HCT116 (cell line): ENCODE results near the gene SPSB3. TPM values are rescaled to one million over a fixed set of nuclear protein-coding genes. Genes with fewer than 3 reads are reported as not detected.

ENCODE experiments used
- ATAC-seq: fragments of 200-7000 bp; cut with Tn5 transposase; 2 replicates; pipeline ENCODE4 v1.9.1; 2020; ENCODE audit warnings: mild to moderate bottlenecking, moderate library complexity
- BruUV-seq: library from RNA; stranded (reverse); fragments of 400-500 nt; replicated peaks from 2 replicates; lab custom pipeline; 2021; lab: Mats Ljungman, UMichigan
- CTCF ChIA-PET: fragments of 300-600 bp; sonication (Branson Sonifier 250); formaldehyde crosslinking; loops from one replicate; lab custom pipeline; 2021; ENCODE audit warnings: antibody characterized with exemption; lab: Charles Lee
- POLR2A ChIA-PET: fragments of 300-600, 350-600 bp; sonication (Branson Sonifier 250); formaldehyde crosslinking; loops from one replicate; lab custom pipeline; 2021; ENCODE audit warnings: antibody characterized with exemption; lab: Charles Lee
- RAD21 ChIA-PET, 2 experiments: fragments of 300-600 bp; sonication (Branson Sonifier 250); formaldehyde crosslinking; loops; one replicate each; lab custom pipeline; 2023; ENCODE audit warnings: low total read pairs in 2 of 2; ENCODE audit not compliant: uncharacterized antibody in 2 of 2, unreplicated experiment in 2 of 2, low non-redundant PET in 1 of 2; lab: Charles Lee
- DNase-seq: peaks from one replicate; pipeline ENCODE4 v3.0.0-alpha.2; 2010; ENCODE audit warnings: low read depth, low spot score
- H2AFZ ChIP-seq: fragments of 200-600 bp; shearing (Covaris generic), sonication (generic); 2 replicates; pipeline ENCODE4 v1.6.1; 2017; ENCODE audit warnings: low read depth, mixed run types, mixed read lengths, antibody characterized with exemption, low read length; ENCODE audit not compliant: poor library complexity, severe bottlenecking
- H3K27ac ChIP-seq: 2 replicates; pipeline ENCODE4 v1.5.1; 2012; ENCODE audit warnings: low read depth, low read length
- H3K27me3 ChIP-seq: fragments of 200-600 bp; sonication (generic); 2 replicates; pipeline ENCODE4 v1.6.1; 2016; ENCODE audit warnings: mixed run types, low read length, mixed read lengths; ENCODE audit not compliant: insufficient read depth
- H3K36me3 ChIP-seq, 2 experiments: fragments of 200-500 bp in 1 of 2; fragments of 200-600 bp in 1 of 2; sonication (Bioruptor generic) in 1 of 2; sonication (generic) in 1 of 2; 2 replicates each; pipeline versions ENCODE4 v1.5.1 to v1.6.1; 2014 to 2016; ENCODE audit warnings: low read length in 2 of 2, inconsistent platforms in 1 of 2, mixed read lengths in 1 of 2, mixed run types in 1 of 2; ENCODE audit not compliant: insufficient read depth in 2 of 2, control insufficient read depth in 1 of 2
- H3K4me1 ChIP-seq, 2 experiments: fragments of 200-600 bp in 1 of 2; sonication (generic) in 1 of 2; 2 replicates each; pipeline versions ENCODE4 v1.5.1 to v1.6.1; 2012 to 2017; ENCODE audit warnings: low read length in 2 of 2, inconsistent platforms in 1 of 2, mild to moderate bottlenecking in 1 of 2, mixed read lengths in 1 of 2, mixed run types in 1 of 2, moderate library complexity in 1 of 2; ENCODE audit not compliant: insufficient read depth in 2 of 2, control insufficient read depth in 1 of 2
- H3K4me2 ChIP-seq: fragments of 200-600 bp; sonication (generic); 2 replicates; pipeline ENCODE4 v1.6.1; 2017; ENCODE audit warnings: mixed run types, low read length, mixed read lengths
- H3K4me3 ChIP-seq, 2 experiments: fragments of 200-600 bp in 1 of 2; sonication (generic) in 1 of 2; replicated peaks in 1 of 2; 2 replicates each; pipeline ENCODE4 v1.5.1; 2011 to 2016; ENCODE audit warnings: low read length in 2 of 2, control low read depth in 1 of 2, low read depth in 1 of 2, mild to moderate bottlenecking in 1 of 2, mixed read lengths in 1 of 2, mixed run types in 1 of 2
- H3K79me2 ChIP-seq: fragments of 200-600 bp; sonication (generic); 2 replicates; pipeline ENCODE4 v1.6.1; 2017; ENCODE audit warnings: mild to moderate bottlenecking, mixed run types, low read length, moderate library complexity, mixed read lengths; ENCODE audit not compliant: insufficient read depth
- H3K9ac ChIP-seq: fragments of 200-600 bp; sonication (generic); 2 replicates; pipeline ENCODE4 v1.6.1; 2016; ENCODE audit warnings: low read length, mixed read lengths
- H3K9me2 ChIP-seq: fragments of 200-600 bp; sonication (generic), shearing (Covaris generic); 2 replicates; pipeline ENCODE4 v1.6.1; 2017; ENCODE audit warnings: mixed run types, mild to moderate bottlenecking, moderate library complexity; ENCODE audit not compliant: insufficient read depth
- H3K9me3 ChIP-seq, 2 experiments: fragments of 200-500 bp in 1 of 2; fragments of 200-600 bp in 1 of 2; sonication (Bioruptor generic) in 1 of 2; sonication (generic) in 1 of 2; 2 replicates each; pipeline ENCODE4 v1.6.1; 2014 to 2017; ENCODE audit warnings: low read length in 2 of 2, mixed read lengths in 2 of 2, inconsistent platforms in 1 of 2, low read depth in 1 of 2, mild to moderate bottlenecking in 1 of 2, mixed run types in 1 of 2, moderate library complexity in 1 of 2; ENCODE audit not compliant: control insufficient read depth in 1 of 2, insufficient read depth in 1 of 2
- H4K20me1 ChIP-seq: fragments of 200-600 bp; sonication (generic), shearing (Covaris generic); 2 replicates; pipeline ENCODE4 v1.6.1; 2017; ENCODE audit warnings: mixed run types, mild to moderate bottlenecking, moderate library complexity; ENCODE audit not compliant: insufficient read depth
- ATF3 ChIP-seq: IDR thresholded peaks from 2 replicates; pipeline ENCODE4 v1.6.1; 2012
- CBX3 ChIP-seq: IDR thresholded peaks from 2 replicates; pipeline ENCODE4 v1.6.1; 2012; ENCODE audit warnings: low read depth
- CEBPB ChIP-seq: IDR thresholded peaks from 2 replicates; pipeline ENCODE4 v1.6.1; 2012; ENCODE audit warnings: low read depth
- ELF1 ChIP-seq: IDR thresholded peaks from 2 replicates; pipeline ENCODE4 v1.6.1; 2012; ENCODE audit warnings: low read depth, borderline replicate concordance
- EZH2 ChIP-seq: fragments of 200-600 bp; sonication (generic); IDR thresholded peaks from 2 replicates; pipeline ENCODE4 v1.6.1; 2017; ENCODE audit warnings: antibody characterized with exemption, mixed run types
- EZH2phosphoT487 ChIP-seq: fragments of 200-600 bp; IDR thresholded peaks from 2 replicates; pipeline ENCODE4 v1.6.1; 2018; ENCODE audit warnings: antibody characterized with exemption, borderline replicate concordance
- JUND ChIP-seq: IDR thresholded peaks from 2 replicates; pipeline ENCODE4 v1.6.1; 2012
- MAX ChIP-seq: IDR thresholded peaks from 2 replicates; pipeline ENCODE4 v1.6.1; 2012
- POLR2A ChIP-seq: IDR thresholded peaks from 2 replicates; pipeline ENCODE4 v1.7.0; 2011; ENCODE audit warnings: borderline replicate concordance; ENCODE audit not compliant: insufficient read depth, insufficient read length; ENCODE audit errors: extremely low read depth
- POLR2AphosphoS5 ChIP-seq: IDR thresholded peaks from 2 replicates; pipeline ENCODE4 v1.6.1; 2011; ENCODE audit warnings: mild to moderate bottlenecking, low read depth, low read length, moderate library complexity
- RAD21 ChIP-seq: IDR thresholded peaks from 2 replicates; pipeline ENCODE4 v1.6.1; 2012; ENCODE audit warnings: low read depth, mild to moderate bottlenecking
- REST ChIP-seq: IDR thresholded peaks from 2 replicates; pipeline ENCODE4 v1.6.1; 2012; ENCODE audit warnings: low read depth
- SIN3A ChIP-seq: IDR thresholded peaks from 2 replicates; pipeline ENCODE4 v1.6.1; 2012; ENCODE audit warnings: low read depth
- SP1 ChIP-seq: IDR thresholded peaks from 2 replicates; pipeline ENCODE4 v1.6.1; 2012; ENCODE audit warnings: low read depth
- SRF ChIP-seq: IDR thresholded peaks from 2 replicates; pipeline ENCODE4 v1.6.1; 2012; ENCODE audit warnings: low read depth
- TCF7L2 ChIP-seq: IDR thresholded peaks from 2 replicates; pipeline ENCODE4 v1.7.0; 2011; ENCODE audit warnings: borderline replicate concordance, inconsistent platforms; ENCODE audit not compliant: insufficient read depth, insufficient read length; ENCODE audit errors: extremely low read depth
- YY1 ChIP-seq: IDR thresholded peaks from 2 replicates; pipeline ENCODE4 v1.6.1; 2011; ENCODE audit warnings: low read length, low read depth, moderate library complexity, mild to moderate bottlenecking; ENCODE audit not compliant: insufficient replicate concordance; ENCODE audit errors: extremely low read depth
- ZBTB33 ChIP-seq: IDR thresholded peaks from 2 replicates; pipeline ENCODE4 v1.6.1; 2011; ENCODE audit warnings: mild to moderate bottlenecking, low read length, moderate library complexity; ENCODE audit not compliant: insufficient replicate concordance; ENCODE audit errors: extremely low read depth
- ZFX ChIP-seq: fragments of 450-650 bp; IDR thresholded peaks from 2 replicates; pipeline ENCODE4 v1.6.1; 2017
- ZNF274 ChIP-seq: fragments of 200-500 bp; sonication (Bioruptor generic); IDR thresholded peaks from 2 replicates; pipeline ENCODE4 v1.6.1; 2014; ENCODE audit warnings: mild to moderate bottlenecking, low read depth, low read length, inconsistent platforms
- intact Hi-C: fragments of 100-400 bp; cut with micrococcal nuclease; formaldehyde crosslinking; loops from 2 replicates; pipeline ENCODE4 v1.10.0; 2022
- total RNA-seq: library from RNA; stranded (reverse); gene quantifications from one replicate; pipeline ENCODE4 v1.2.1, GENCODE V29; 2021; ENCODE audit not compliant: unreplicated experiment

Gene SPSB3
- total RNA-seq, 1 experiment from 2014 or later = 31.6 TPM

- ChIA-PET POLR2A (no interaction called here), CTCF (no interaction called here), RAD21 (no interaction called here)
- Histone ChIP-seq H4K20me1 (no peaks in the 10 kb centered on the region), H3K36me3 (no peaks in the 10 kb centered on the region), H3K4me2 (no peak overlapping the region), H3K9me2 (no peaks in the 10 kb centered on the region), H3K9me3 (no peaks in the 10 kb centered on the region), H3K4me1 (peaks cover 7 to 9% of the 10 kb centered on the region in 2 experiments), H3K9ac (no peak overlapping the region), H3K27ac (no peak overlapping the region), H3K27me3 (no peaks in the 10 kb centered on the region), H3K4me3 (no peak overlapping the region), H2AFZ (no peak overlapping the region), H3K79me2 (peaks cover 7% of the 10 kb centered on the region)
- intact Hi-C loops = no loop called here
- DNase-seq (no peak), ATAC-seq (no peak)
- BruUV-seq = no TSS peak
- no peak for TF ChIP-seq CBX3
- no peak for TF ChIP-seq CEBPB
- TF ChIP-seq ELF1 = no peak
- TF ChIP-seq JUND = no peak
- no peak for TF ChIP-seq MAX
- no peak for TF ChIP-seq SIN3A
- no peak for TF ChIP-seq ZFX
- no peak for TF ChIP-seq POLR2AphosphoS5
- no peak for TF ChIP-seq ATF3
- TF ChIP-seq TCF7L2 = no peak
- no peak for TF ChIP-seq RAD21
- TF ChIP-seq EZH2 = no peak
- TF ChIP-seq ZNF274 = no peak
- no peak for TF ChIP-seq ZBTB33
- TF ChIP-seq YY1 = no peak
- TF ChIP-seq POLR2A = no peak
- no peak for TF ChIP-seq SP1
- TF ChIP-seq REST = no peak
- no peak for TF ChIP-seq SRF
- no peak for TF ChIP-seq EZH2phosphoT487
Measured at GRCh38 chr16:1822801-1823200, 40.4 kb upstream of the SPSB3 start.
